Testis (tissue), 2 donors: ENCODE results near the gene CCN2.

Experiments
- POLR2A ChIP-seq: fragments of 450-650 bp; IDR thresholded peaks from one replicate; pipeline ENCODE4 v1.6.1; 2017; ENCODE audit warnings: antibody characterized with exemption, mild to moderate bottlenecking, moderate library complexity
- TF ChIP-seq, protein P1 (sequence below), 3 experiments: fragments of 450-650 bp in 2 of 3; fragments of 200-600 bp in 1 of 3; sonication (generic) in 1 of 3; IDR thresholded peaks; one replicate each; pipeline ENCODE4 v1.5.1; 2016 to 2019; ENCODE audit warnings: antibody characterized with exemption in 3 of 3, mild to moderate bottlenecking in 2 of 3, moderate library complexity in 1 of 3

DNA sequence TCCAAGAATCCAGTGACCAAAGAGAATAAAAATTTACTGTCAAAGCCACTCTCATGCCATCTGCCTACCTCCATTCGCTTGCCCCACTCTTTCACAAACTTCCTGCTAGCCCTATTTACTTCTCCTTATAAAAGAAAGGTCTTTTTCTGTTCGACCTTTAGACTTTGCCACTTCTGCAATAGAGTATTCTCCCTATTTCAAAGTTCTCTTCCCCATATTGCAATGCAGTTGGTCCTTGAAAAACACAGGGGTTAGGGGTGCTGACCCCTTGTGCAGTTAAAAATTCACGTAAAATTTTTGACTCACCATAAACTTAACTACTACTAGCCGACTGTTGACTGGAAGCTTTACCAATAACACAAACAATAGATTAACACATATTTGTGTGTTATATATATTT is 15.0 kb downstream of the CCN2 start:
- TF ChIP-seq, protein P1, sequence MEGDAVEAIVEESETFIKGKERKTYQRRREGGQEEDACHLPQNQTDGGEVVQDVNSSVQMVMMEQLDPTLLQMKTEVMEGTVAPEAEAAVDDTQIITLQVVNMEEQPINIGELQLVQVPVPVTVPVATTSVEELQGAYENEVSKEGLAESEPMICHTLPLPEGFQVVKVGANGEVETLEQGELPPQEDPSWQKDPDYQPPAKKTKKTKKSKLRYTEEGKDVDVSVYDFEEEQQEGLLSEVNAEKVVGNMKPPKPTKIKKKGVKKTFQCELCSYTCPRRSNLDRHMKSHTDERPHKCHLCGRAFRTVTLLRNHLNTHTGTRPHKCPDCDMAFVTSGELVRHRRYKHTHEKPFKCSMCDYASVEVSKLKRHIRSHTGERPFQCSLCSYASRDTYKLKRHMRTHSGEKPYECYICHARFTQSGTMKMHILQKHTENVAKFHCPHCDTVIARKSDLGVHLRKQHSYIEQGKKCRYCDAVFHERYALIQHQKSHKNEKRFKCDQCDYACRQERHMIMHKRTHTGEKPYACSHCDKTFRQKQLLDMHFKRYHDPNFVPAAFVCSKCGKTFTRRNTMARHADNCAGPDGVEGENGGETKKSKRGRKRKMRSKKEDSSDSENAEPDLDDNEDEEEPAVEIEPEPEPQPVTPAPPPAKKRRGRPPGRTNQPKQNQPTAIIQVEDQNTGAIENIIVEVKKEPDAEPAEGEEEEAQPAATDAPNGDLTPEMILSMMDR (IDR thresholded peaks at IDR 0.05) = no peak
- no peak for TF ChIP-seq POLR2A
